IMR-90 (cell line): Measurements from ENCODE around the gene KCNAB1.

Source experiments
- BHLHE40 ChIP-seq: fragments of 150-350 bp; IDR thresholded peaks from 2 replicates; pipeline ENCODE4 v1.6.1; 2016; ENCODE audit warnings: mild to moderate bottlenecking, low read depth, low read length
- MAZ ChIP-seq: IDR thresholded peaks from 2 replicates; pipeline ENCODE4 v1.6.1; 2012; ENCODE audit warnings: low read depth, mild to moderate bottlenecking, low read length, improper control_type of control experiment, moderate library complexity, borderline replicate concordance
- TF ChIP-seq, protein P1 (sequence below): conservative IDR thresholded peaks from 2 replicates; pipeline ENCODE4 v1.5.1; 2012; ENCODE audit warnings: mild to moderate bottlenecking, low read depth, low read length, improper control_type of control experiment

- no peak for TF ChIP-seq MAZ
- TF ChIP-seq, protein P1, sequence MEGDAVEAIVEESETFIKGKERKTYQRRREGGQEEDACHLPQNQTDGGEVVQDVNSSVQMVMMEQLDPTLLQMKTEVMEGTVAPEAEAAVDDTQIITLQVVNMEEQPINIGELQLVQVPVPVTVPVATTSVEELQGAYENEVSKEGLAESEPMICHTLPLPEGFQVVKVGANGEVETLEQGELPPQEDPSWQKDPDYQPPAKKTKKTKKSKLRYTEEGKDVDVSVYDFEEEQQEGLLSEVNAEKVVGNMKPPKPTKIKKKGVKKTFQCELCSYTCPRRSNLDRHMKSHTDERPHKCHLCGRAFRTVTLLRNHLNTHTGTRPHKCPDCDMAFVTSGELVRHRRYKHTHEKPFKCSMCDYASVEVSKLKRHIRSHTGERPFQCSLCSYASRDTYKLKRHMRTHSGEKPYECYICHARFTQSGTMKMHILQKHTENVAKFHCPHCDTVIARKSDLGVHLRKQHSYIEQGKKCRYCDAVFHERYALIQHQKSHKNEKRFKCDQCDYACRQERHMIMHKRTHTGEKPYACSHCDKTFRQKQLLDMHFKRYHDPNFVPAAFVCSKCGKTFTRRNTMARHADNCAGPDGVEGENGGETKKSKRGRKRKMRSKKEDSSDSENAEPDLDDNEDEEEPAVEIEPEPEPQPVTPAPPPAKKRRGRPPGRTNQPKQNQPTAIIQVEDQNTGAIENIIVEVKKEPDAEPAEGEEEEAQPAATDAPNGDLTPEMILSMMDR, result no peak
- no peak for TF ChIP-seq BHLHE40
Observed at GRCh38 chr3:156459434-156459833, 339.1 kb downstream of the KCNAB1 start.
